Endothelial cell (in vitro differentiated cells): ENCODE results near the gene MACC1. TPM values are rescaled to one million over a fixed set of nuclear protein-coding genes. Genes with fewer than 3 reads are reported as not detected.

ENCODE experiments used
- DNase-seq: peaks from one replicate; pipeline ENCODE4 v3.0.0; 2021; ENCODE audit warnings: low spot score
- H3K27ac Mint-ChIP-seq: one replicate; pipeline ENCODE4 v1.8.0; 2021; ENCODE audit warnings: mixed read lengths, inconsistent platforms; ENCODE audit not compliant: unreplicated experiment
- H3K27me3 Mint-ChIP-seq: one replicate; pipeline ENCODE4 v1.8.0; 2021; ENCODE audit warnings: mild to moderate bottlenecking, moderate library complexity, mixed read lengths, inconsistent platforms; ENCODE audit not compliant: unreplicated experiment
- H3K36me3 Mint-ChIP-seq: one replicate; pipeline ENCODE4 v1.8.0; 2021; ENCODE audit warnings: mild to moderate bottlenecking, low read depth, mixed read lengths, inconsistent platforms; ENCODE audit not compliant: unreplicated experiment
- H3K4me1 Mint-ChIP-seq: one replicate; pipeline ENCODE4 v1.8.0; 2021; ENCODE audit warnings: mild to moderate bottlenecking, mixed read lengths, inconsistent platforms; ENCODE audit not compliant: unreplicated experiment
- H3K4me3 Mint-ChIP-seq: one replicate; pipeline ENCODE4 v1.8.0; 2021; ENCODE audit warnings: mild to moderate bottlenecking, mixed read lengths, inconsistent platforms; ENCODE audit not compliant: unreplicated experiment
- H3K9me3 Mint-ChIP-seq: one replicate; pipeline ENCODE4 v1.8.0; 2021; ENCODE audit warnings: mixed read lengths, inconsistent platforms; ENCODE audit not compliant: unreplicated experiment
- CTCF ChIP-seq: fragments of 200-600 bp; sonication (generic); IDR thresholded peaks from one replicate; pipeline ENCODE4 v1.5.0; 2021; ENCODE audit warnings: antibody characterized with exemption; ENCODE audit not compliant: unreplicated experiment
- total RNA-seq: library from RNA; stranded (reverse); fragmentation: NEBNext Ultra II Directional; extraction: Animal tissue kit (Norgen Biotek cat#: 25700); gene quantifications from one replicate; pipeline ENCODE4 v1.2.1, GENCODE V29; 2021; ENCODE audit not compliant: unreplicated experiment

Gene MACC1
- total RNA-seq, 1 donor from 2014 or later, result 0.69 TPM

GRCh38 chr7:20206104-20206896 is 10.9 kb downstream of the MACC1 start:
- Mint-ChIP-seq H3K36me3 (peaks cover 8% of the 10 kb centered on the region), H3K27me3 (no peaks in the 10 kb centered on the region)

GRCh38 chr7:20203316-20203715 is 13.9 kb downstream of the MACC1 start:
- peaks cover 11% of the 10 kb centered on the region for H3K4me1 Mint-ChIP-seq
- no peak overlapping the region for H3K4me3 Mint-ChIP-seq
- H3K27me3 Mint-ChIP-seq, result no peaks in the 10 kb centered on the region
- peaks cover 4% of the 10 kb centered on the region for H3K9me3 Mint-ChIP-seq
- TF ChIP-seq CTCF, result no peak
- H3K27ac Mint-ChIP-seq, result no peak overlapping the region
- DNase-seq, result no peak
- peaks cover 5% of the 10 kb centered on the region for H3K36me3 Mint-ChIP-seq

More at GRCh38 chr7:20206104-20206896, 10.9 kb downstream of the MACC1 start:
- no peak for TF ChIP-seq CTCF
- Mint-ChIP-seq H3K27ac (no peak overlapping the region), H3K9me3 (peaks cover 7% of the 10 kb centered on the region), H3K4me3 (no peak overlapping the region), H3K4me1 (peaks cover 2% of the 10 kb centered on the region)
- DNase-seq, result no peak

- H3K9me3 Mint-ChIP-seq, result no peaks in the 10 kb centered on the region
- no peaks in the 10 kb centered on the region for H3K36me3 Mint-ChIP-seq
- TF ChIP-seq CTCF, result no peak
- H3K27me3 Mint-ChIP-seq, result no peaks in the 10 kb centered on the region
- peaks cover 11% of the 10 kb centered on the region for H3K4me1 Mint-ChIP-seq
- H3K27ac Mint-ChIP-seq, result no peak overlapping the region
- no peak for DNase-seq
- H3K4me3 Mint-ChIP-seq, result no peak overlapping the region
Measured at GRCh38 chr7:20201380-20201779, 15.8 kb downstream of the MACC1 start.

- H3K9me3 Mint-ChIP-seq, result no peaks in the 10 kb centered on the region
- no peak for TF ChIP-seq CTCF
- no peak for DNase-seq
- no peaks in the 10 kb centered on the region for H3K36me3 Mint-ChIP-seq
- peaks cover 11% of the 10 kb centered on the region for H3K4me1 Mint-ChIP-seq
- H3K27ac Mint-ChIP-seq, result no peak overlapping the region
- no peaks in the 10 kb centered on the region for H3K27me3 Mint-ChIP-seq
- H3K4me3 Mint-ChIP-seq, result no peak overlapping the region
Measured at GRCh38 chr7:20200971-20201370, 16.2 kb downstream of the MACC1 start.

- H3K36me3 Mint-ChIP-seq, result no peaks in the 10 kb centered on the region
- no peak overlapping the region for H3K27ac Mint-ChIP-seq
- H3K9me3 Mint-ChIP-seq, result no peaks in the 10 kb centered on the region
- no peak overlapping the region for H3K4me3 Mint-ChIP-seq
- no peak for DNase-seq
- TF ChIP-seq CTCF, result no peak
- H3K4me1 Mint-ChIP-seq, result peaks cover 11% of the 10 kb centered on the region
- H3K27me3 Mint-ChIP-seq, result no peaks in the 10 kb centered on the region
Measured at GRCh38 chr7:20200361-20200760, 16.8 kb downstream of the MACC1 start.
